Testis (tissue), 3 donors: Measurements from ENCODE around the gene GPC6. TPM values are rescaled to one million over a fixed set of nuclear protein-coding genes. Genes with fewer than 3 reads are reported as not detected.

Experiments used
- DNase-seq: peaks from one replicate; pipeline ENCODE4 v3.0.0-alpha.2; 2019
- H3K27ac ChIP-seq, 2 donors: fragments of 200-600 bp; sonication (generic); one replicate each; pipeline ENCODE4 v1.5.1; 2019
- H3K27me3 ChIP-seq: fragments of 200-600 bp; sonication (generic); one replicate; pipeline ENCODE4 v1.5.1; 2019
- H3K36me3 ChIP-seq: fragments of 200-600 bp; sonication (generic); one replicate; pipeline ENCODE4 v1.5.1; 2017; ENCODE audit warnings: low read depth; ENCODE audit errors: missing control alignments
- H3K4me1 ChIP-seq: fragments of 200-600 bp; sonication (generic); one replicate; pipeline ENCODE4 v1.5.1; 2019
- H3K4me3 ChIP-seq, 2 donors: fragments of 200-600 bp; sonication (generic); one replicate each; pipeline ENCODE4 v1.5.1; 2017 to 2019
- H3K9me3 ChIP-seq: fragments of 200-600 bp; sonication (generic); one replicate; pipeline ENCODE4 v1.5.1; 2017
- CTCF ChIP-seq, 3 experiments: fragments of 450-650 bp in 2 of 3; fragments of 200-600 bp in 1 of 3; sonication (generic) in 1 of 3; IDR thresholded peaks; one replicate each; pipeline ENCODE4 v1.5.1; 2016 to 2019; ENCODE audit warnings: antibody characterized with exemption in 3 of 3, mild to moderate bottlenecking in 2 of 3, moderate library complexity in 1 of 3
- POLR2A ChIP-seq: fragments of 450-650 bp; IDR thresholded peaks from one replicate; pipeline ENCODE4 v1.6.1; 2017; ENCODE audit warnings: antibody characterized with exemption, mild to moderate bottlenecking, moderate library complexity
- WGBS, 2 donors: methylation state at CpG; one replicate each; pipeline ENCODE4 v1.1.5; 2018; 5-methylcytosine and 5-hydroxymethylcytosine counted together
- intact Hi-C: fragments of 100-400 bp; cut with DNase I; formaldehyde crosslinking; loops from one replicate; pipeline ENCODE4 v1.15.1; 2023; ENCODE audit warnings: low total_unique reads
- polyA plus RNA-seq: library from polyadenylated mRNA; stranded (reverse); fragments of 350-450 nt; fragmentation: Illumina TruSeq; extraction: RNeasy Lipid Tissue Mini Kit (QIAGEN cat#74804); gene quantifications from one replicate; pipeline ENCODE4 v1.2.3, GENCODE V29; 2014; ENCODE audit warnings: low read depth, low replicate concordance; ENCODE audit not compliant: insufficient read depth
- total RNA-seq, 2 donors: library from RNA; depleted of rRNA; stranded (reverse); fragments of >200 nt; gene quantifications; one replicate each; pipeline ENCODE4 v1.2.3, GENCODE V29; 2016

Gene GPC6
- total and polyA plus RNA-seq, 3 donors from 2014 or later: 2.2 to 6.9 (median 4.3) TPM

GRCh38 chr13:93680329-93680728 is 453.7 kb downstream of the GPC6 start:
- H3K9me3 ChIP-seq: no peaks in the 10 kb centered on the region
- 82 to 94% methylated on average over 2 of the region's 2 CpGs for WGBS, 2 donors
- H3K27me3 ChIP-seq: no peaks in the 10 kb centered on the region
- H3K4me1 ChIP-seq: no peaks in the 10 kb centered on the region
- TF ChIP-seq POLR2A (no peak), CTCF (IDR thresholded peaks at IDR 0.05) (no peak)
- no peak overlapping the region for H3K4me3 ChIP-seq
- H3K36me3 ChIP-seq: no peaks in the 10 kb centered on the region
- no peak for DNase-seq
- H3K27ac ChIP-seq: no peak overlapping the region
- intact Hi-C loops: no loop called here

- H3K27me3 ChIP-seq: no peaks in the 10 kb centered on the region
- intact Hi-C loops: no loop called here
- no peak overlapping the region for H3K27ac ChIP-seq
- H3K4me3 ChIP-seq: no peak overlapping the region
- WGBS, 2 donors: 94 to 97% methylated on average over 1 of the region's 1 CpG
- no peaks in the 10 kb centered on the region for H3K36me3 ChIP-seq
- no peak for DNase-seq
- no peaks in the 10 kb centered on the region for H3K9me3 ChIP-seq
- TF ChIP-seq POLR2A (no peak), CTCF (IDR thresholded peaks at IDR 0.05) (no peak)
- no peaks in the 10 kb centered on the region for H3K4me1 ChIP-seq
These were observed 459.3 kb downstream of the GPC6 start for GRCh38 chr13:93685900-93686299.

GRCh38 chr13:93686399-93686798 is 459.8 kb downstream of the GPC6 start:
- TF ChIP-seq CTCF (IDR thresholded peaks at IDR 0.05) (no peak), POLR2A (no peak)
- Histone ChIP-seq H3K27ac (no peak overlapping the region), H3K4me1 (no peaks in the 10 kb centered on the region), H3K36me3 (no peaks in the 10 kb centered on the region), H3K4me3 (no peak overlapping the region), H3K27me3 (no peaks in the 10 kb centered on the region), H3K9me3 (no peaks in the 10 kb centered on the region)
- intact Hi-C loops: no loop called here
- DNase-seq: no peak

GRCh38 chr13:93687261-93687660 is 460.7 kb downstream of the GPC6 start:
- no peak for DNase-seq
- no peaks in the 10 kb centered on the region for H3K9me3 ChIP-seq
- no peak overlapping the region for H3K27ac ChIP-seq
- no peak for TF ChIP-seq CTCF (IDR thresholded peaks at IDR 0.05)
- TF ChIP-seq POLR2A: no peak
- intact Hi-C loops: no loop called here
- H3K36me3 ChIP-seq: no peaks in the 10 kb centered on the region
- no peak overlapping the region for H3K4me3 ChIP-seq
- no peaks in the 10 kb centered on the region for H3K4me1 ChIP-seq
- H3K27me3 ChIP-seq: no peaks in the 10 kb centered on the region

GRCh38 chr13:93689333-93689732 is 462.7 kb downstream of the GPC6 start:
- Histone ChIP-seq H3K4me1 (no peaks in the 10 kb centered on the region), H3K27ac (no peak overlapping the region), H3K9me3 (no peaks in the 10 kb centered on the region), H3K4me3 (no peak overlapping the region), H3K27me3 (no peaks in the 10 kb centered on the region), H3K36me3 (no peaks in the 10 kb centered on the region)
- intact Hi-C loops: no loop called here
- no peak for TF ChIP-seq POLR2A
- no peak for TF ChIP-seq CTCF (IDR thresholded peaks at IDR 0.05)
- no peak for DNase-seq
